ENCODE results near the gene SFXN3.

The SFXN3 gene, protein sequence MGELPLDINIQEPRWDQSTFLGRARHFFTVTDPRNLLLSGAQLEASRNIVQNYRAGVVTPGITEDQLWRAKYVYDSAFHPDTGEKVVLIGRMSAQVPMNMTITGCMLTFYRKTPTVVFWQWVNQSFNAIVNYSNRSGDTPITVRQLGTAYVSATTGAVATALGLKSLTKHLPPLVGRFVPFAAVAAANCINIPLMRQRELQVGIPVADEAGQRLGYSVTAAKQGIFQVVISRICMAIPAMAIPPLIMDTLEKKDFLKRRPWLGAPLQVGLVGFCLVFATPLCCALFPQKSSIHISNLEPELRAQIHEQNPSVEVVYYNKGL

DNA sequence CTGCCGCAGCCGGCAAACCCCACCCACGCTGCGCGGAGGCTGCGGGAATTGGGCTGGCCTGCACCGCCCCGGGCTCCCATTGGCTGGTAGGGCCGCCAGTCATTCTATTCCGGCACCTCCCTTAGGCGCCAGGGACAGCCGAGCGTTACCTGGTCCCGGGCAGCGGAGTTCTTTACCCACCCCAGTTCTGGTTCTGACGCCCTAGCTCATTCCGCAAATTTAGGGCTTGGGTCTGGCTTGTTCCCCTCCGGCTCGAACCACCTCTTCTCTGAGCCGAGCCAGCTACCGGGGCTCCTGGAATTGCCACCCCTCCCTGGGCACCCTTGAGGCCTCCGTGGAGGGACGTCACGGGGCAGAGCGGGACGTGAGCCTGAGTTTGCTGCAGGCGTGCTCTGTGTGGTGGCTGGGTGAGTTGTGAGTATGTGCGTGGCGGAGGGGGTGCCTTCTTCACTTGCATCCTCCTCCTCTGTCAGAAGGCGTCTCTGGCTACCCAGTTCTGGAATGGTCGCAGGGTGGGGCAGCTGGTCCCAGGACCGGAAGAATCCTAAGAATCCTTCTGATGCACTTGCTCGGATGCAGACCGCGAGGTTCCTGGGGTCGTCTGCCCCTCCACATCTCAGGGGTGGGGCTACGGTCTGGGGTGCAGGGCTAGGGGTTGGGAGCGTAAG, at the start of gene SFXN3, which contains the start of gene PDZD7:
SFXN3 (plus strand) TSS at position 107 of the 668 bp plus-strand sequence. CDS start 3,461 bp downstream, outside the sequence.
PDZD7 (minus strand) TSS at position 2 of the 668 bp plus-strand sequence. CDS start 910 bp downstream, outside the sequence.
- peak; percentile 10 for DNase-seq

GRCh38 chr10:100982916-100983830, 47.9 kb upstream of the SFXN3 start:
- DNase-seq = no peak

- DNase-seq = no peak
Observed at GRCh38 chr10:100983868-100984671, 47.0 kb upstream of the SFXN3 start.

DNA sequence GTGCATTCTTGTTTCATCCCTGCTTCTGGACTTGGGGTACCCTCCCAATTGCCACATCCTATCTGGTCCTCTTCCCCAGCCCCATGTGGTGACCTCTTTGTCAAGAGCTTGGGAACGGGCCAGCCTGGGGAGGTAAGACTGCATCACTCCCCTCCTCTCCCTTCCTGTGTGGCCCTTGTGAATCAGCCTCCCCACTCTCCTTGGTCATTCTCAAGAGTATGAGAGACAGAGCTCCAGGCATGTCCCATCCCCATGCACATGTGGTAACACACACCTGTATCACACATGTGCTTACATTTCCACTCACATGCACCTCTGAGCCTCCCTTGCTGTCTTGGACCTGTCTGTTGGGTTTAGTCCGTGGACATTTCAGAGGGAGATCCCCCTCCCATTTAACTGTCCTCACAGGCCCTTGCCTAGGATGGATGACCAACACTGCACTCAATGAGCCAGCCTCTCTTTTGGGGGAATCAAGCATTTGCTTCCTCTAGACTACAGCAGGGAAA, 46.3 kb upstream of the SFXN3 start:
- no peak for DNase-seq

GRCh38 chr10:100985336-100985735, 45.7 kb upstream of the SFXN3 start:
- no peak for DNase-seq

DNA sequence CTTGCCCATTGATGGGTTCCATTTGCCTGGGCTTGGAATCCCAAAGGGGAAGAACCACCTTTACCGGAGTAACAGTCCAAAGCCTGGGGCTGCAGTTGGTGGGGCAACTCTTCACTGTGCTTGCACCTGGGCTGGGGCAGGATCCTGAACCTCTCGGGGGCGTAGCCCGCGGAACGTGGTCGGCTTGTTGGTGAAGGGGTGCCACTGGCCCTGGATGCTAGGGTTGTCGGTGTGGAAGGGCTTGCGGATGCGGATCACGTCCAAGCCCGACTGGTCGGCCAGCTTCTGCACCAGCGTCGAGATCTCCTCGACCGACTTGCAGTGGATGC, 44.4 kb upstream of the SFXN3 start:
- no peak for DNase-seq

- no peak for DNase-seq
Observed at GRCh38 chr10:100986952-100987684, 43.9 kb upstream of the SFXN3 start, which contains the start of the genes MRPL43 and TWNK. MRPL43 (minus strand) TSS chr10:100987497; CDS start chr10:100987443, 54 bp downstream. TWNK (plus strand) TSS chr10:100987543; CDS start chr10:100988211, 668 bp downstream.

- DNase-seq = no peak
Observed at GRCh38 chr10:100987685-100988049, 43.4 kb upstream of the SFXN3 start.

DNA sequence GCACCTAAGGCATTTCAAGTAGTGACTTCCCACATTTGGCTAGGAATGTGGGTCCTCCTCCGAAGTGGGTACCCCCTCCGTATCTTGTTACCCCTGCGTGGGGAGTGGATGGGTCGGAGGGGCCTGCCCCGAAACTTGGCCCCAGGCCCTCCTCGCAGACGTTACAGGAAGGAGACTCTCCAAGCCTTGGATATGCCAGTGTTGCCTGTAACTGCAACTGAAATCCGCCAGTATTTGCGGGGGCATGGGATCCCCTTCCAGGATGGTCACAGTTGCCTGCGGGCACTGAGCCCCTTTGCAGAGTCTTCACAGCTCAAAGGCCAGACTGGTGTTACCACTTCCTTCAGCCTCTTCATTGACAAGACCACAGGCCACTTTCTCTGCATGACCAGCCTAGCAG, 42.9 kb upstream of the SFXN3 start:
- no peak for DNase-seq

DNA sequence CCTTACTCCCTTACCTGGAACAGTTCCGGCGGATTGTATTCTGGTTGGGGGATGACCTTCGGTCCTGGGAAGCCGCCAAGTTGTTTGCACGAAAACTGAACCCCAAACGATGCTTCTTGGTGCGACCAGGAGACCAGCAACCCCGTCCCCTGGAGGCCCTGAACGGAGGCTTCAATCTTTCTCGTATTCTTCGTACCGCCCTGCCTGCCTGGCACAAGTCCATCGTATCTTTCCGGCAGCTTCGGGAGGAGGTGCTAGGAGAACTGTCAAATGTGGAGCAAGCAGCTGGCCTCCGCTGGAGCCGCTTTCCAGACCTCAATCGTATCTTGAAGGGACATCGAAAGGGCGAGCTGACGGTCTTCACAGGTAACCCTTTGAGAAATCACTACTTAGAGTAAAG, 41.9 kb upstream of the SFXN3 start:
- DNase-seq = no peak

- DNase-seq = no peak
Observed at GRCh38 chr10:100993986-100994708, 36.9 kb upstream of the SFXN3 start.

DNA sequence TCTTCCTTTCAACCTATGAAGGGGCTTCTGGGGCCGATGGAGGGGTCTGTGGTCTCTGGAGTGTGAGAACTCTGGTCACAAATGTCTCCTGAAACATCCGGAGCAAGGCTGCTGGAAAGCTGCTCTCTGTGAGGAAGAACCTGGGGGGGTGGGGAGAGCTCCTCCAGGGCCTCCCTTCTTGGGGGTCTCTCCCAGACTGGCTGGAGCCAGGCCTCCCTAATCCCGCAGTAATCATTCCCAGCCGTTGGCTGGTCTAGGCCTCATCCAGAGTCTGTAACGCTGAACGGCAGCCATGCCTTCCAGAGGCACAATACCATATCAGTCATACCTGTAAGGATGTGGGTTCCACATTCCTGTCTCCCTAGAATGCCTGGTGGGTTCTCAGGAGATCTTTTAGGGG, 35.9 kb upstream of the SFXN3 start:
- no peak for DNase-seq

GRCh38 chr10:100996678-100997359, 34.2 kb upstream of the SFXN3 start:
- DNase-seq = no peak

DNA sequence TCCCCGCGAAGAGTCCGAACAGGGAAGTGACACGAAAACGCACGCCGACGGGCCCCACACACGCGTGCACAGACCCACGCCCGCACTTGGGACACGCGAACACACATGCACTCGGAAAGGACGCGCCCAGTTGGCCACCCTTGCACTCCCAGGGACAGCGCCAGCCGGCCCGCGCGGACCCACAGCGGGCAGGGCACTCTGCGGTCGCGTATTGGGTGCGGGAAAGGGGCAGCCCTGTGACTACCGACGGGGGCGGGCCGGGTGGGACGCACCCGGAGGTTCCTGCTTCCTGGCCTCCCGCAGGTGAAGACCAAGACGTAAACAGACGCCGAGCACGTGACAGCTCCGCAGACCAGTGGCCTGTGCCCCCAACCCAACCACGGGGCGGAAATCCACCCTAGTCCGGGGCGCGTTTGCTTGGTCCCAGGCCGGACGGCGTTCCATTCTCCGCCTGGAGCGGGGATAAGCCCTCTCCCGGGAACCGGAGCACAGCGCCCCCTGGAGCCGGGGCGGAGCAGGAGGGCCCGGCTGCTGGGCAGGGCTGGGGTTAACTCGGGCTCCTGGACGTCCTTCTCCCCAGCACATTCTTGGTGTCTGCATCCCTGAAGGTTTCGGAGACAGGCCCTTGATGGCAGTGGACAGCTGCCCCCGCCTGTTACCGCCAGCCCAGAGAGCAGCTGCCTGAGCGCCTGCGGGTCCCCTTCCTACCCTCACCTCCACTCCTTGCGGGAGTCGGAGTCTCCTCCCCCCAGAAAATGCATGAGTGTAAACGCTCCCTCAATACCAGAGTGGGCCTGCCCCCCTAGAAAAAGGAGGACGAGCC, 33.5 kb upstream of the SFXN3 start:
- DNase-seq = no peak

- DNase-seq = no peak
Observed at GRCh38 chr10:100998183-100998990, 32.6 kb upstream of the SFXN3 start.

- no peak for DNase-seq
Observed at GRCh38 chr10:100998991-100999741, 31.9 kb upstream of the SFXN3 start.

DNA sequence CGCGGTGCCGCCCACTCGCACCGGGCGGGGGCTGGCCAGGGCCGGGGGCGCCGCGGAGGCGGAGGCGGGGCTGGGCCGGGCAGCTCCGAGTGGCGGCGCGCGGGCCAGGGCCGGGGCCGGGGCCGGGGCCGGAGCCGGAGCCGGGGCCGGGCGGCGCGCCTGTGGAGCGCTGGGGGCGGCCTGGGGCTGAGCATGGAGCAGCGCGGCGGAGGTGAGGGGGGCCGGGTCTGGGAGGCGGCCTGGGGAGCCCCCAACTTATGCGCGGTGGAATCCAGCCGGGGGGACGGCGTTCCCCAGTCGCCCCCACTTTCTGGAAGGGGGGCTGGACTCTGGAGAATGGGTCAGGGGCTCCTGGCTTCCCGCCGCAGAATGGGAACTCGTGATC, 31.3 kb upstream of the SFXN3 start, which contains the start of gene LZTS2:
LZTS2 (plus strand) TSS at position 67 of the 385 bp plus-strand sequence. CDS start 2,731 bp downstream, outside the sequence.
- no peak for DNase-seq

All from NCI-H524 treated with DMSO at 0.1 percent for 48 hours (cell line).